Gastroesophageal sphincter (tissue), 3 donors: ENCODE measurements around the gene CFAP410.

Source experiments
- EP300 ChIP-seq: sonication (generic); formaldehyde crosslinking; IDR thresholded peaks from one replicate; pipeline ENCODE4 v1.6.1; 2017; ENCODE audit warnings: antibody characterized with exemption, mild to moderate bottlenecking
- POLR2A ChIP-seq, 2 donors: fragments of 450-650 bp; IDR thresholded peaks; one replicate each; pipeline ENCODE4 v1.6.1; 2017; ENCODE audit warnings: antibody characterized with exemption in 2 of 2, mild to moderate bottlenecking in 2 of 2, moderate library complexity in 1 of 2
- POLR2AphosphoS5 ChIP-seq: sonication (generic); formaldehyde crosslinking; IDR thresholded peaks from one replicate; pipeline ENCODE4 v1.6.1; 2017; ENCODE audit warnings: antibody characterized with exemption
- TF ChIP-seq, protein P1 (sequence below), 4 experiments: fragments of 200-600 bp in 2 of 4; fragments of 450-650 bp in 2 of 4; sonication (generic) in 1 of 4; IDR thresholded peaks; one replicate each; pipeline ENCODE4 v1.5.1; 2017 to 2019; ENCODE audit warnings: antibody characterized with exemption in 4 of 4, mild to moderate bottlenecking in 2 of 4, moderate library complexity in 2 of 4

DNA sequence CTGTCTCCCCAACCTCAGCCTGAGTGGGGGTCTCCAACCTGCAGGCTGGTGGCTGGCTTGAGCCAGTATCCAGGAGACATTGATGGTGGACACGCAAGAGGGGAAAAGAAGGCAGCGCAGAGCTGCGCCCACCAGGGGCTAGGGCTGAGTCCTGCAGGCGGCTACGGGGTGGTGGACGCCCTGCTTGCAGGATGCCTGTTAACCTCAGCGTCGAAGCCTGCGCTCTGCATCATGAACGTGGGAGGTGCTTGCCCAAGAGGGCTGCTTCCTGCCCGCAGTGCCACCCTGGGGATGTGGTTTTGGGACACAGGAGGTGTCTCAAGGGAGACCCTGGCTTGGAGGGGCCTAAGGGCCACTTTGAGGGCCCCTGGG, 11.6 kb downstream of the CFAP410 start:
- TF ChIP-seq, protein P1, sequence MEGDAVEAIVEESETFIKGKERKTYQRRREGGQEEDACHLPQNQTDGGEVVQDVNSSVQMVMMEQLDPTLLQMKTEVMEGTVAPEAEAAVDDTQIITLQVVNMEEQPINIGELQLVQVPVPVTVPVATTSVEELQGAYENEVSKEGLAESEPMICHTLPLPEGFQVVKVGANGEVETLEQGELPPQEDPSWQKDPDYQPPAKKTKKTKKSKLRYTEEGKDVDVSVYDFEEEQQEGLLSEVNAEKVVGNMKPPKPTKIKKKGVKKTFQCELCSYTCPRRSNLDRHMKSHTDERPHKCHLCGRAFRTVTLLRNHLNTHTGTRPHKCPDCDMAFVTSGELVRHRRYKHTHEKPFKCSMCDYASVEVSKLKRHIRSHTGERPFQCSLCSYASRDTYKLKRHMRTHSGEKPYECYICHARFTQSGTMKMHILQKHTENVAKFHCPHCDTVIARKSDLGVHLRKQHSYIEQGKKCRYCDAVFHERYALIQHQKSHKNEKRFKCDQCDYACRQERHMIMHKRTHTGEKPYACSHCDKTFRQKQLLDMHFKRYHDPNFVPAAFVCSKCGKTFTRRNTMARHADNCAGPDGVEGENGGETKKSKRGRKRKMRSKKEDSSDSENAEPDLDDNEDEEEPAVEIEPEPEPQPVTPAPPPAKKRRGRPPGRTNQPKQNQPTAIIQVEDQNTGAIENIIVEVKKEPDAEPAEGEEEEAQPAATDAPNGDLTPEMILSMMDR (IDR thresholded peaks at IDR 0.05) = no peak
- TF ChIP-seq POLR2A (IDR thresholded peaks at IDR 0.05) (no peak), POLR2AphosphoS5 (no peak), EP300 (no peak)
